Measurements from ENCODE around the gene SPINK9.
"Not testable (repeated sequence)": the region's sequence is repeated elsewhere in the genome, so short reads cannot be mapped to it uniquely, and the experiment has no call there.

The SPINK9 gene

GRCh38 chr5:148335259-148335658, at the start of gene SPINK9:
Gene SPINK9 (plus strand): TSS chr5:148335559. CDS start chr5:148335614, 55 bp downstream.
- no peak for DNase-seq

- no peak for DNase-seq
These were observed 44.8 kb upstream of the SPINK9 start for GRCh38 chr5:148290271-148291195.

GRCh38 chr5:148297731-148298130, 37.6 kb upstream of the SPINK9 start:
- DNase-seq, result no peak

- DNase-seq, result no peak
These were observed 28.9 kb upstream of the SPINK9 start for GRCh38 chr5:148306446-148306845.

GRCh38 chr5:148309019-148309418, 26.3 kb upstream of the SPINK9 start:
- DNase-seq, result no peak

- no peak for DNase-seq
These were observed 25.6 kb upstream of the SPINK9 start for GRCh38 chr5:148309746-148310145.

GRCh38 chr5:148311484-148311883, 23.9 kb upstream of the SPINK9 start:
- DNase-seq, result no peak

- DNase-seq, result no peak
These were observed 23.2 kb upstream of the SPINK9 start, which contains the start of gene SPINK7 for GRCh38 chr5:148312153-148312552. Gene SPINK7 (plus strand): TSS chr5:148312423. CDS start chr5:148312484, 61 bp downstream.

GRCh38 chr5:148314187-148314586, 21.2 kb upstream of the SPINK9 start:
- no peak for DNase-seq

GRCh38 chr5:148314731-148315130, 20.6 kb upstream of the SPINK9 start:
- no peak for DNase-seq

- not testable (repeated sequence) for DNase-seq
These were observed 15.1 kb upstream of the SPINK9 start for GRCh38 chr5:148320011-148320963.

- no peak for DNase-seq
These were observed 2.0 kb upstream of the SPINK9 start for GRCh38 chr5:148333262-148333849.

- no peak for DNase-seq
These were observed 1.5 kb downstream of the SPINK9 start for GRCh38 chr5:148336704-148337435.

GRCh38 chr5:148342371-148343045, 7.1 kb downstream of the SPINK9 start:
- no peak for DNase-seq

GRCh38 chr5:148343046-148343407, 7.7 kb downstream of the SPINK9 start:
- DNase-seq, result no peak

- DNase-seq, result no peak
These were observed 8.5 kb downstream of the SPINK9 start for GRCh38 chr5:148343603-148344487.

- DNase-seq, result no peak
These were observed 12.3 kb downstream of the SPINK9 start for GRCh38 chr5:148347706-148348105.

- no peak for DNase-seq
These were observed 17.3 kb downstream of the SPINK9 start for GRCh38 chr5:148352696-148353095.

GRCh38 chr5:148353634-148354033, 18.3 kb downstream of the SPINK9 start:
- no peak for DNase-seq

GRCh38 chr5:148364343-148364742, 29.0 kb downstream of the SPINK9 start:
- no peak for DNase-seq

GRCh38 chr5:148368299-148368698, 32.9 kb downstream of the SPINK9 start:
- no peak for DNase-seq
